ENCODE results near the gene SETX. TPM values are rescaled to one million over a fixed set of nuclear protein-coding genes. Genes with fewer than 3 reads are reported as not detected.

The SETX gene
- total RNA-seq, 1 experiment from 2014 or later: 44.3 TPM

DNA sequence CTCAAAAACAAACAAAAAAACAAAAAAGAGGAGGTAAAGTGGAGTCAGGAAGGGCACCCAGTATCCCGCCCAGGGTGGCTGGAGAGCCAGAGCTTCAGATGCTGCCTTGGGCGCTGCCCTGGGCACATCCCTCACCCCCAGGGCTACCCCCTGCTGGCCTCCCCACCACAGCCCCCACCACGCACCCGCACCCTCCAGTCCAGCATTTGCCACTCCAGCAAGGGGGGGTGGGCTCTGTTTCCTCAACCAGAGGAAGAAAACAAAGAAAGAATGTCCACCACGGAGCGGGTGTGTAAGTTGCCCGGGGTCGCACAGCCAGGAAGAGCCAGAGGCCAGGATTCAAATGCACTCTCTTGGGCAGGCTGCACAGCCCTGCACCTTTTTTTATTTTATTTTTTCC is 106.8 kb downstream of the SETX start:
- Histone ChIP-seq H3K4me1 (ENCODE audit: insufficient read depth, low read length) (no peaks in the 10 kb centered on the region; the same call in 1 of the 2 replicates), H3T11ph (ENCODE audit: low read length) (no peak overlapping the region), H3K23ac (ENCODE audit: insufficient read length, low read depth, low read length) (no peak overlapping the region), H4K91ac (ENCODE audit: insufficient read length, low read depth, low read length) (no peak overlapping the region), H3K56ac (ENCODE audit: insufficient read length, low read depth, low read length) (no peak overlapping the region), H3K79me2 (ENCODE audit: insufficient read depth, low read length) (no peaks in the 10 kb centered on the region), H3K4ac (ENCODE audit: low read depth, low read length) (no peak overlapping the region), H3K14ac (ENCODE audit: insufficient read depth, low read length) (no peak overlapping the region), H2BK12ac (ENCODE audit: insufficient read length, low read depth, low read length) (no peak overlapping the region), H2BK120ac (ENCODE audit: low read depth, low read length, poor library complexity, severe bottlenecking) (no peak overlapping the region), H2BK20ac (ENCODE audit: low read depth, low read length, poor library complexity, severe bottlenecking) (no peak overlapping the region), H2BK5ac (ENCODE audit: insufficient read length, low read length) (no peak overlapping the region), H2BK15ac (ENCODE audit: low read depth, low read length) (no peak overlapping the region), H3K9ac (ENCODE audit: extremely low read depth, insufficient read length, low read length) (no peak overlapping the region), H3K27me3 (ENCODE audit: insufficient read depth, low read length) (no peaks in the 10 kb centered on the region; the same call in 1 of the 2 replicates), H3K9me3 (ENCODE audit: control insufficient read depth, low read depth, low read length) (no peaks in the 10 kb centered on the region), H4K8ac (replicated peaks; ENCODE audit: insufficient read length, low read depth, low read length) (no peak overlapping the region), H3K79me1 (ENCODE audit: insufficient read depth, low read depth, low read length, poor library complexity, severe bottlenecking) (no peaks in the 10 kb centered on the region), H4K5ac (ENCODE audit: insufficient read length, low read depth, low read length) (no peak overlapping the region), H2AFZ (ENCODE audit: low read length) (no peak overlapping the region), H4K20me1 (ENCODE audit: control insufficient read depth, insufficient read depth, insufficient read length) (no peaks in the 10 kb centered on the region), H3K18ac (ENCODE audit: insufficient read length, low read depth, low read length) (no peak overlapping the region), H2AK5ac (ENCODE audit: insufficient read length, low read length) (no peak overlapping the region), H3K27ac (ENCODE audit: insufficient read length, low read depth, low read length) (no peak overlapping the region), H3K4me2 (ENCODE audit: insufficient read depth, insufficient read length, low read length) (no peak overlapping the region), H3K23me2 (ENCODE audit: insufficient read length, low read depth, low read length, poor library complexity, severe bottlenecking) (peaks cover 3% of the 10 kb centered on the region)
- no peak for DNase-seq
- TF ChIP-seq, protein P1, sequence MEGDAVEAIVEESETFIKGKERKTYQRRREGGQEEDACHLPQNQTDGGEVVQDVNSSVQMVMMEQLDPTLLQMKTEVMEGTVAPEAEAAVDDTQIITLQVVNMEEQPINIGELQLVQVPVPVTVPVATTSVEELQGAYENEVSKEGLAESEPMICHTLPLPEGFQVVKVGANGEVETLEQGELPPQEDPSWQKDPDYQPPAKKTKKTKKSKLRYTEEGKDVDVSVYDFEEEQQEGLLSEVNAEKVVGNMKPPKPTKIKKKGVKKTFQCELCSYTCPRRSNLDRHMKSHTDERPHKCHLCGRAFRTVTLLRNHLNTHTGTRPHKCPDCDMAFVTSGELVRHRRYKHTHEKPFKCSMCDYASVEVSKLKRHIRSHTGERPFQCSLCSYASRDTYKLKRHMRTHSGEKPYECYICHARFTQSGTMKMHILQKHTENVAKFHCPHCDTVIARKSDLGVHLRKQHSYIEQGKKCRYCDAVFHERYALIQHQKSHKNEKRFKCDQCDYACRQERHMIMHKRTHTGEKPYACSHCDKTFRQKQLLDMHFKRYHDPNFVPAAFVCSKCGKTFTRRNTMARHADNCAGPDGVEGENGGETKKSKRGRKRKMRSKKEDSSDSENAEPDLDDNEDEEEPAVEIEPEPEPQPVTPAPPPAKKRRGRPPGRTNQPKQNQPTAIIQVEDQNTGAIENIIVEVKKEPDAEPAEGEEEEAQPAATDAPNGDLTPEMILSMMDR (conservative IDR thresholded peaks at IDR 0.05): no peak
- H3K4me1 Mint-ChIP-seq: peaks cover 7 to 16% of the 10 kb centered on the region in 2 experiments; a peak in 3 of 4 replicates
- peaks cover 3 to 16% (median 5%) of the 10 kb centered on the region in 3 experiments; a peak in 4 of 7 replicates for H3K36me3 Mint-ChIP-seq (ENCODE audit: insufficient read depth in 1 of 3, low read depth in 3 of 3)
- H3K27me3 Mint-ChIP-seq (ENCODE audit: low read depth): peaks cover 30% of the 10 kb centered on the region
- H3K27ac Mint-ChIP-seq: no peak overlapping the region; a peak in 1 of 7 replicates
- H3K9me3 Mint-ChIP-seq: peaks cover 18 to 19% of the 10 kb centered on the region in 2 experiments
- H3K4me3 Mint-ChIP-seq: no peak overlapping the region
- no CpG with 5 or more reads among the region's 8 CpGs for WGBS (ENCODE audit: extremely low coverage, insufficient read length, low lambda C conversion rate)
